Prostate gland (tissue), 2 donors: ENCODE data around the gene SLC7A14. TPM values are rescaled to one million over a fixed set of nuclear protein-coding genes. Genes with fewer than 3 reads are reported as not detected.

Experiments
- DNase-seq: peaks from one replicate; pipeline ENCODE4 v3.0.0-alpha.2; 2019; ENCODE audit warnings: low spot score
- H3K27ac ChIP-seq, 2 donors: fragments of 200-600 bp; sonication (generic); 2 replicates each; pipeline ENCODE4 v1.5.1; 2017 to 2019
- H3K27me3 ChIP-seq: fragments of 200-600 bp; sonication (generic); replicated peaks from 2 replicates; pipeline ENCODE4 v1.5.1; 2019; ENCODE audit not compliant: insufficient read depth
- H3K36me3 ChIP-seq, 2 donors: fragments of 200-600 bp; sonication (generic); 1 replicate in 1 of 2; 2 replicates in 1 of 2; pipeline versions ENCODE4 v1.5.1 to v1.8.1; 2017 to 2019
- H3K4me1 ChIP-seq: fragments of 200-600 bp; sonication (generic); replicated peaks from 2 replicates; pipeline ENCODE4 v1.5.1; 2019
- H3K4me3 ChIP-seq, 2 donors: fragments of 200-600 bp; sonication (generic); 2 replicates each; pipeline ENCODE4 v1.5.1; 2017 to 2019
- H3K9me3 ChIP-seq: fragments of 200-600 bp; sonication (generic); 2 replicates; pipeline ENCODE4 v1.5.1; 2017
- CTCF ChIP-seq, 4 experiments: fragments of 200-600 bp in 2 of 4; fragments of 450-650 bp in 2 of 4; sonication (generic) in 2 of 4; IDR thresholded peaks; 1 replicate in 3 of 4; 2 replicates in 1 of 4; pipeline ENCODE4 v1.5.1; 2016 to 2019; ENCODE audit warnings: antibody characterized with exemption in 4 of 4, mild to moderate bottlenecking in 2 of 4, moderate library complexity in 2 of 4
- POLR2A ChIP-seq: fragments of 450-650 bp; IDR thresholded peaks from one replicate; pipeline ENCODE4 v1.6.1; 2016; ENCODE audit warnings: antibody characterized with exemption, mild to moderate bottlenecking
- POLR2AphosphoS5 ChIP-seq: sonication (generic); formaldehyde crosslinking; IDR thresholded peaks from one replicate; pipeline ENCODE4 v1.6.1; 2017; ENCODE audit warnings: antibody characterized with exemption
- WGBS: methylation state at CpG from one replicate; pipeline ENCODE4 v1.1.5; 2018; 5-methylcytosine and 5-hydroxymethylcytosine counted together
- intact Hi-C: fragments of 100-400 bp; cut with DNase I; formaldehyde crosslinking; loops from one replicate; pipeline ENCODE4 v1.14.2; 2022
- total RNA-seq, 2 donors: library from RNA; depleted of rRNA; stranded (reverse); fragments of >200 nt; gene quantifications; one replicate each; pipeline ENCODE4 v1.1.0, GENCODE V29; 2016

Gene SLC7A14
- total RNA-seq, 2 donors from 2014 or later: 0.05 to 0.11 TPM

- H3K4me3 ChIP-seq: no peak overlapping the region
- intact Hi-C loops: no loop called here
- TF ChIP-seq POLR2AphosphoS5: no peak
- H3K36me3 ChIP-seq: no peaks in the 10 kb centered on the region
- H3K4me1 ChIP-seq: no peaks in the 10 kb centered on the region
- H3K27ac ChIP-seq: no peak overlapping the region
- H3K27me3 ChIP-seq: no peaks in the 10 kb centered on the region
- H3K9me3 ChIP-seq: no peaks in the 10 kb centered on the region
- WGBS: 79% methylated on average over 10 of the region's 10 CpGs
- no peak for DNase-seq
These were observed 148.0 kb downstream of the SLC7A14 start for GRCh38 chr3:170437696-170438407.

DNA sequence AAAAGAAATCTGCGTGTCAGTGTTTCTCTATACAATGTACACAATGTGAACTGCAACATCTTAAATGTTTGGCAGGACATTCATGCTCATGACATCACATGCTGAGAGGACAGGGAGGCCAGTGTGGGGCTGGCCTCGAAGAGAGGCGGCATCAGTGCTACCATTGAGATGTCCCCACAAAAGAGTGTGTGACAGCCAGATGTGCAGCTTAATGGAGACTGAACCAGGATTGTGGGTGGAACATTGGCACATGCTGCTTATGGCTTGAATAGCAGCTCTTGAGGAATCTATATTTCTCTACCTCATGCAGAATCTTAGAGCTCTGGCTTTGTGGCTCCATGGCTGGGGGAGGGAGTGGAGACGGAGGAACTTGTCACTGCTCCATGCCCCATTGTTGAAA lies 148.7 kb downstream of the SLC7A14 start:
- intact Hi-C loops: no loop called here
- Histone ChIP-seq H3K36me3 (no peaks in the 10 kb centered on the region), H3K4me3 (no peak overlapping the region), H3K27me3 (no peaks in the 10 kb centered on the region), H3K9me3 (no peaks in the 10 kb centered on the region), H3K4me1 (no peaks in the 10 kb centered on the region), H3K27ac (no peak overlapping the region)
- WGBS: 63% methylated on average over 4 of the region's 4 CpGs
- DNase-seq: no peak
- TF ChIP-seq POLR2A: no peak
- no peak for TF ChIP-seq CTCF (IDR thresholded peaks at IDR 0.05)
- no peak for TF ChIP-seq POLR2AphosphoS5

- WGBS: 74% methylated on average over 2 of the region's 2 CpGs
- TF ChIP-seq POLR2A: no peak
- TF ChIP-seq POLR2AphosphoS5: no peak
- Histone ChIP-seq H3K36me3 (no peaks in the 10 kb centered on the region), H3K27me3 (no peaks in the 10 kb centered on the region), H3K9me3 (no peaks in the 10 kb centered on the region), H3K27ac (no peak overlapping the region), H3K4me3 (no peak overlapping the region), H3K4me1 (no peaks in the 10 kb centered on the region)
- intact Hi-C loops: no loop called here
- DNase-seq: no peak
These were observed 149.2 kb downstream of the SLC7A14 start for GRCh38 chr3:170436697-170437096.

GRCh38 chr3:170432416-170432815 lies 153.5 kb downstream of the SLC7A14 start:
- Histone ChIP-seq H3K9me3 (no peaks in the 10 kb centered on the region), H3K4me3 (no peak overlapping the region), H3K27ac (no peak overlapping the region), H3K27me3 (no peaks in the 10 kb centered on the region), H3K36me3 (no peaks in the 10 kb centered on the region), H3K4me1 (no peaks in the 10 kb centered on the region)
- 96% methylated on average over 14 of the region's 14 CpGs for WGBS
- TF ChIP-seq CTCF (IDR thresholded peaks at IDR 0.05) (no peak), POLR2AphosphoS5 (no peak), POLR2A (no peak)
- intact Hi-C loops: no loop called here
- no peak for DNase-seq

DNA sequence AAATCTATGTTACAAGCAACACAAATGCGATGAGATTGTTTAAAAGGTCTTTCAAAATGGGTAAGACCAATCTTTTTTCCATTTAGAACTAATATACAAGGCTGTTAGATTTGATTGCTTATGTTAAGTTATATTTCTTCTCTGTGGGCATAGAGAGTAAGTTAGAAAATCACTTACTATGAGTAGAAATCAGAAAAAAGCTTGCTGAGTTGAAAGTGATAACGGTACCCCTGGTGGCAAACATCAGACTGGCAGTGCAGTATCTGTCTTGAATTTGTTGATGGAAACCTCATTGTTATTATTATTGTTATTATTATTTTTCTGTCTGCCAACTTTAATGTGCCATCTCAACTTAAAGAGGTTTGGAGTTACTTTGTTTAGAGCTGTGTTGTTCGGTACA lies 154.8 kb downstream of the SLC7A14 start:
- Histone ChIP-seq H3K9me3 (no peaks in the 10 kb centered on the region), H3K36me3 (no peaks in the 10 kb centered on the region), H3K4me1 (no peaks in the 10 kb centered on the region), H3K4me3 (no peak overlapping the region), H3K27me3 (no peaks in the 10 kb centered on the region), H3K27ac (no peak overlapping the region)
- WGBS: 98% methylated on average over 3 of the region's 3 CpGs
- intact Hi-C loops: no loop called here
- TF ChIP-seq CTCF (IDR thresholded peaks at IDR 0.05) (no peak), POLR2AphosphoS5 (no peak)
- no peak for DNase-seq

GRCh38 chr3:170429050-170429449 lies 156.8 kb downstream of the SLC7A14 start:
- no peak overlapping the region for H3K27ac ChIP-seq
- no peaks in the 10 kb centered on the region for H3K27me3 ChIP-seq
- H3K4me3 ChIP-seq: no peak overlapping the region
- intact Hi-C loops: no loop called here
- H3K36me3 ChIP-seq: no peaks in the 10 kb centered on the region
- no peaks in the 10 kb centered on the region for H3K9me3 ChIP-seq
- WGBS: 44% methylated on average over 1 of the region's 1 CpG
- no peaks in the 10 kb centered on the region for H3K4me1 ChIP-seq
- TF ChIP-seq POLR2A (no peak), POLR2AphosphoS5 (no peak), CTCF (IDR thresholded peaks at IDR 0.05) (no peak)
- DNase-seq: no peak
